BLaER1 treated with 17β-estradiol and CSF1 and Interleukin-3, amounts not matched to agents 10 nM and 100 nM (cell line): ENCODE results near the gene KCNC4.

Source experiments
- H3K27ac ChIP-seq, 11 experiments: shearing (Covaris generic); formaldehyde crosslinking; 2 replicates each; pipeline ENCODE4 v1.8.1; 2022
- H3K27me3 ChIP-seq, 11 experiments: shearing (Covaris generic); formaldehyde crosslinking; 2 replicates each; pipeline ENCODE4 v1.8.1; 2022
- H3K36me3 ChIP-seq, 11 experiments: shearing (Covaris generic); formaldehyde crosslinking; 2 replicates each; pipeline ENCODE4 v1.8.1; 2022
- H3K4me1 ChIP-seq, 10 experiments: shearing (Covaris generic); formaldehyde crosslinking; 2 replicates each; pipeline ENCODE4 v1.8.1; 2022
- H3K4me2 ChIP-seq, 11 experiments: shearing (Covaris generic); formaldehyde crosslinking; 2 replicates each; pipeline ENCODE4 v1.8.1; 2022
- H3K4me3 ChIP-seq, 10 experiments: shearing (Covaris generic); formaldehyde crosslinking; 2 replicates each; pipeline ENCODE4 v1.8.1; 2022
- H3K9ac ChIP-seq, 11 experiments: shearing (Covaris generic); formaldehyde crosslinking; 2 replicates each; pipeline ENCODE4 v1.8.1; 2022
- H3K9me3 ChIP-seq, 11 experiments: shearing (Covaris generic); formaldehyde crosslinking; replicated peaks in 1 of 11; 2 replicates each; pipeline ENCODE4 v1.8.1; 2022
- H4K20me1 ChIP-seq, 11 experiments: shearing (Covaris generic); formaldehyde crosslinking; 2 replicates each; pipeline ENCODE4 v1.8.1; 2022
- Cebpa-rat ChIP-seq, 11 experiments: shearing (Covaris generic); IDR thresholded peaks; 2 replicates each; pipeline ENCODE4 v1.8.1; 2022

Gene KCNC4

DNA sequence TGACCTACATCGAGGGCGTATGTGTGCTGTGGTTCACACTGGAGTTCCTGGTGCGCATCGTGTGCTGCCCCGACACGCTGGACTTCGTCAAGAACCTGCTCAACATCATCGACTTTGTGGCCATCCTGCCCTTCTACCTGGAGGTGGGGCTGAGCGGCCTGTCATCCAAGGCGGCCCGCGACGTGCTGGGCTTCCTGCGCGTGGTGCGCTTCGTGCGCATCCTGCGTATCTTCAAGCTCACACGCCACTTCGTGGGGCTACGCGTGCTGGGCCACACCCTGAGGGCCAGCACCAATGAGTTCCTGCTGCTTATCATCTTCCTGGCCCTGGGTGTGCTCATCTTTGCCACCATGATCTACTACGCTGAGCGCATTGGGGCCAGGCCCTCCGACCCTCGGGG is 13.0 kb downstream of the KCNC4 start:
- no peaks in the 10 kb centered on the region for H3K4me1 ChIP-seq
- no peaks in the 10 kb centered on the region for H3K27me3 ChIP-seq
- no peak for TF ChIP-seq Cebpa-rat (IDR thresholded peaks at IDR 0.05)
- H3K4me2 ChIP-seq: no peak overlapping the region
- no peak overlapping the region for H3K27ac ChIP-seq
- peaks cover 0 to 53% (median 0%) of the 10 kb centered on the region in 11 experiments; a peak in 9 of 22 replicates for H4K20me1 ChIP-seq
- H3K4me3 ChIP-seq: no peak overlapping the region
- no peaks in the 10 kb centered on the region for H3K9me3 ChIP-seq
- H3K9ac ChIP-seq: no peak overlapping the region
- peaks cover 0 to 16% (median 5%) of the 10 kb centered on the region in 11 experiments; a peak in 8 of 22 replicates for H3K36me3 ChIP-seq

DNA sequence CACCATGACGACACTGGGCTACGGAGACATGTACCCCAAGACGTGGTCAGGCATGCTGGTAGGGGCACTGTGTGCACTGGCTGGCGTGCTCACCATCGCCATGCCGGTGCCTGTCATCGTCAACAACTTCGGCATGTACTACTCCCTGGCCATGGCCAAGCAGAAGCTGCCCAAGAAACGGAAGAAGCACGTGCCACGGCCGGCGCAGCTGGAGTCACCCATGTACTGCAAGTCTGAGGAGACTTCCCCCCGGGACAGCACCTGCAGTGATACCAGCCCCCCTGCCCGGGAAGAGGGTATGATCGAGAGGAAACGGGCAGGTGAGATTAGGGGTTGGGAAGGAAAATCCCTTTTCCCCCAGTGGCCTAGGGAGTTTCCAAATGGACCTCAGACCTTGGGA is 13.5 kb downstream of the KCNC4 start:
- H3K4me2 ChIP-seq: no peak overlapping the region
- H3K9ac ChIP-seq: no peak overlapping the region
- no peak overlapping the region for H3K4me3 ChIP-seq
- no peak overlapping the region for H3K27ac ChIP-seq
- H3K27me3 ChIP-seq: no peaks in the 10 kb centered on the region
- H4K20me1 ChIP-seq: peaks cover 0 to 48% (median 0%) of the 10 kb centered on the region in 11 experiments; a peak in 9 of 22 replicates
- no peaks in the 10 kb centered on the region for H3K9me3 ChIP-seq
- no peak for TF ChIP-seq Cebpa-rat (IDR thresholded peaks at IDR 0.05)
- peaks cover 0 to 16% (median 5%) of the 10 kb centered on the region in 11 experiments; a peak in 8 of 22 replicates for H3K36me3 ChIP-seq
- H3K4me1 ChIP-seq: no peaks in the 10 kb centered on the region

DNA sequence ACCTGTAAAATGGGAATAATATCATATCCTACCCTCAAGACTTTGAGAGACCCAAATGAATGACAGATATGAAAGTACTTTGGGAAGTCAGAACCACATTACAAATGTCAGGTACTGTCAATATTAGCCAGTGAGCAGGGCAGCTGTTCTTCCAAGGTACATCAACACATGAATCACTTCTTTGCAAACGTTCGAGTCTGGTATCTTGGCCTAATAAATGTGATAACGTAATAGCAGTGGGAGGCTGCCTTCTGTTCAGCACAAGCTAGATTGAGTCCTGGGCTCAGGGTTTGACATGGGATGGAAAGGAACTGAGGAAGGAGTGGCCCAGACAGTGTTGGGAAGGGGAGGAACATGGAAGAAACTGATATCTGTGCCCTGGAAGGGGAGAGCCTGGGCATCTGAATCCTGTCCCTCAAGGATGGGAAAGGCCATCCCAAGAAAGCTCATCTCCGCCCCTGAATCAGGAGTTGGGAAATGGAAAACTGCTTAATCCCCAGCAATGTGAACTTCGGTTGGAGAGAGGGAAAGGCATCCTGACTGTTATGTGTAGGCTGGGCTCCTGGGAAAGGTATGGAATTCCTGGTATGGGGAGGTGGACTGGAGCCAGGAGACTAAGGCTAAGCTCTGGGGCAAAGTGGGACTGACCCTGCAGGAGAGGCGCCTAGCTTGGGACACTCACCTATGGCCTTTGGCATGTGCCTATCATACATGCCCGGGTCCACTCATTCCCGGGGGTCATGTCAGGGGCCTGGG is 14.3 kb downstream of the KCNC4 start:
- Histone ChIP-seq H3K4me1 (no peaks in the 10 kb centered on the region), H3K9me3 (no peaks in the 10 kb centered on the region), H3K4me3 (no peak overlapping the region), H3K9ac (no peak overlapping the region), H3K4me2 (no peak overlapping the region), H3K27me3 (no peaks in the 10 kb centered on the region), H3K27ac (no peak overlapping the region), H3K36me3 (peaks cover 0 to 16% (median 5%) of the 10 kb centered on the region in 11 experiments; a peak in 8 of 22 replicates), H4K20me1 (peaks cover 0 to 40% (median 0%) of the 10 kb centered on the region in 11 experiments; a peak in 7 of 22 replicates)
- no peak for TF ChIP-seq Cebpa-rat (IDR thresholded peaks at IDR 0.05)

DNA sequence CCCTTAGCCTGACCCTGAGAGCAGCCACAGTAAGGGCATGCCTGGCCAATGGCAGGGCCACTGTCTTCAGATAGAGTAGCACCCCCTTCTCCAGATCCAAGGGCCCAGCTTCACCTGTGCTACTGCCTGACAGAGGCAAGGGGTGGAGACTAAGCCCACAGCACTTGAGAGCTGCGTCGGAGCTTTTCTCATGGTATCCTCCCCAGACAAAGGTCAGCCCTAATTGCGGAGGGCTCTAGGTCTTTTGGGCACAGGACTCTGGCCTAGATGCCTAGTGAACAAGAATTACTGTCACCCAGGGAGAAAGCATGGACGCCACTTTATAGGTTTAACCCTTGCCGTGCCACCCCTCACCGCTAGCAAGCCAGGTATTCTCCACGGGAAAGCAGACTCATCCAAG is 15.1 kb downstream of the KCNC4 start:
- Histone ChIP-seq H3K36me3 (peaks cover 0 to 16% (median 5%) of the 10 kb centered on the region in 11 experiments; a peak in 8 of 22 replicates), H3K27ac (no peak overlapping the region), H4K20me1 (peaks cover 0 to 34% (median 0%) of the 10 kb centered on the region in 11 experiments; a peak in 5 of 22 replicates), H3K4me2 (no peak overlapping the region), H3K4me3 (no peak overlapping the region), H3K27me3 (no peaks in the 10 kb centered on the region), H3K9me3 (no peaks in the 10 kb centered on the region), H3K4me1 (peaks cover 0 to 6% (median 2%) of the 10 kb centered on the region in 10 experiments; a peak in 6 of 20 replicates), H3K9ac (no peak overlapping the region)
- no peak for TF ChIP-seq Cebpa-rat (IDR thresholded peaks at IDR 0.05)

- Histone ChIP-seq H3K4me2 (no peak overlapping the region), H3K4me3 (no peak overlapping the region), H3K36me3 (peaks cover 0 to 16% (median 5%) of the 10 kb centered on the region in 11 experiments; a peak in 8 of 22 replicates), H3K27me3 (no peaks in the 10 kb centered on the region), H3K9me3 (no peaks in the 10 kb centered on the region), H3K27ac (no peak overlapping the region), H4K20me1 (peaks cover 0 to 29% (median 0%) of the 10 kb centered on the region in 11 experiments; a peak in 5 of 22 replicates), H3K9ac (no peak overlapping the region), H3K4me1 (peaks cover 0 to 12% (median 7%) of the 10 kb centered on the region in 10 experiments; a peak in 10 of 20 replicates)
- no peak for TF ChIP-seq Cebpa-rat (IDR thresholded peaks at IDR 0.05)
Measured at GRCh38 chr1:110225756-110226404, 15.8 kb downstream of the KCNC4 start.

- Histone ChIP-seq H4K20me1 (peaks cover 0 to 22% (median 0%) of the 10 kb centered on the region in 11 experiments; a peak in 5 of 22 replicates), H3K36me3 (peaks cover 0 to 16% (median 5%) of the 10 kb centered on the region in 11 experiments; a peak in 8 of 22 replicates), H3K9ac (no peak overlapping the region), H3K27me3 (no peaks in the 10 kb centered on the region), H3K4me1 (peaks cover 0 to 13% (median 8%) of the 10 kb centered on the region in 10 experiments; a peak in 10 of 20 replicates), H3K4me2 (no peak overlapping the region), H3K27ac (no peak overlapping the region), H3K9me3 (no peaks in the 10 kb centered on the region), H3K4me3 (no peak overlapping the region)
- TF ChIP-seq Cebpa-rat (IDR thresholded peaks at IDR 0.05): no peak
Measured at GRCh38 chr1:110227774-110228173, 17.7 kb downstream of the KCNC4 start.

- no peak overlapping the region for H3K4me2 ChIP-seq
- no peaks in the 10 kb centered on the region for H3K9me3 ChIP-seq
- no peak overlapping the region for H3K27ac ChIP-seq
- H3K27me3 ChIP-seq: no peaks in the 10 kb centered on the region
- H4K20me1 ChIP-seq: peaks cover 0 to 18% (median 0%) of the 10 kb centered on the region in 11 experiments; a peak in 5 of 22 replicates
- TF ChIP-seq Cebpa-rat (IDR thresholded peaks at IDR 0.05): no peak
- H3K4me1 ChIP-seq: peaks cover 0 to 13% (median 8%) of the 10 kb centered on the region in 10 experiments; a peak in 11 of 20 replicates
- peaks cover 0 to 12% (median under 1%) of the 10 kb centered on the region in 11 experiments; a peak in 7 of 22 replicates for H3K36me3 ChIP-seq
- H3K9ac ChIP-seq: no peak overlapping the region
- no peak overlapping the region for H3K4me3 ChIP-seq
Measured at GRCh38 chr1:110228381-110228780, 18.3 kb downstream of the KCNC4 start.

DNA sequence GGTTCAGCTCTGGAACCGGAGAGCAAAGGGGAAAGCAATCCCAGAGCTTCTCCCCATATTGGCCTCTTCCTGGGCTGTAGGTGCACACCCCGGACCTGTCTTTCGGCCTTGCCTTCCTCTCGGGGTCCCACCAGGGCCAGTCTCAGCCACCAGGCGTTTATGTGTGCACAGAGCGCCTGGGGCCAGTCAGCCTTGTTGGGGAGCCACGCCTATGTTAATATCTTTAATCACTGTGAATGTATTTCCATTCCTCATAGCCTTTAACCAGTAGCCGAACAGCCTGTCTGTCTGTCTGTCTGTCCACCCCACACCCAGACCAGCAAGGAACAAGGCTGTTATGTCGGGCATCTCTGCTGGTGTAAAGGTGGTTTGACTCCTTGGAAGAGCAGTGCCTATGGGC is 18.8 kb downstream of the KCNC4 start:
- Histone ChIP-seq H3K27me3 (no peaks in the 10 kb centered on the region), H3K4me3 (no peak overlapping the region), H3K4me2 (no peak overlapping the region), H3K9me3 (no peaks in the 10 kb centered on the region), H3K36me3 (peaks cover 0 to 7% (median 0%) of the 10 kb centered on the region in 11 experiments; a peak in 2 of 22 replicates), H3K27ac (no peak overlapping the region), H3K4me1 (peaks cover 0 to 13% (median 9%) of the 10 kb centered on the region in 10 experiments; a peak in 11 of 20 replicates), H4K20me1 (peaks cover 0 to 18% (median 0%) of the 10 kb centered on the region in 11 experiments; a peak in 5 of 22 replicates), H3K9ac (no peak overlapping the region)
- no peak for TF ChIP-seq Cebpa-rat (IDR thresholded peaks at IDR 0.05)
